Measurements from ENCODE around the gene RAB40B. TPM values are rescaled to one million over a fixed set of nuclear protein-coding genes. Genes with fewer than 3 reads are reported as not detected.

RAB40B gene
- total RNA-seq, 1 donor from 2014 or later, result 20.0 TPM

- TF ChIP-seq CTCF (IDR thresholded peaks at IDR 0.05), result no peak
- Mint-ChIP-seq H3K36me3 (ENCODE audit: low read depth) (no peaks in the 10 kb centered on the region), H3K4me3 (ENCODE audit: unreplicated experiment) (no peak overlapping the region)
Observed at GRCh38 chr17:82709676-82710498, 11.4 kb upstream of the RAB40B start.

GRCh38 chr17:82709024-82709675 is 10.7 kb upstream of the RAB40B start:
- no peak for DNase-seq (ENCODE audit: low spot score)
- no peak overlapping the region for H3K4me3 Mint-ChIP-seq (ENCODE audit: unreplicated experiment)
- H3K27ac Mint-ChIP-seq (ENCODE audit: unreplicated experiment), result no peak overlapping the region
- H3K4me1 Mint-ChIP-seq (ENCODE audit: low read depth), result peaks cover 14% of the 10 kb centered on the region
- H3K27me3 Mint-ChIP-seq (ENCODE audit: low read depth), result no peaks in the 10 kb centered on the region
- no peak for TF ChIP-seq CTCF (IDR thresholded peaks at IDR 0.05)
- no peaks in the 10 kb centered on the region for H3K9me3 Mint-ChIP-seq (ENCODE audit: low read depth)
- no peaks in the 10 kb centered on the region for H3K36me3 Mint-ChIP-seq (ENCODE audit: low read depth)

More at GRCh38 chr17:82709676-82710498, 11.4 kb upstream of the RAB40B start:
- Mint-ChIP-seq H3K9me3 (ENCODE audit: low read depth) (no peaks in the 10 kb centered on the region), H3K4me1 (ENCODE audit: low read depth) (peaks cover 10% of the 10 kb centered on the region), H3K27ac (ENCODE audit: unreplicated experiment) (no peak overlapping the region), H3K27me3 (ENCODE audit: low read depth) (no peaks in the 10 kb centered on the region)
- no peak for DNase-seq (ENCODE audit: low spot score)

GRCh38 chr17:82705756-82706155 is 7.3 kb upstream of the RAB40B start:
- Mint-ChIP-seq H3K27ac (ENCODE audit: unreplicated experiment) (no peak overlapping the region), H3K36me3 (ENCODE audit: low read depth) (no peaks in the 10 kb centered on the region), H3K27me3 (ENCODE audit: low read depth) (no peaks in the 10 kb centered on the region), H3K9me3 (ENCODE audit: low read depth) (no peaks in the 10 kb centered on the region), H3K4me3 (ENCODE audit: unreplicated experiment) (no peak overlapping the region), H3K4me1 (ENCODE audit: low read depth) (peaks cover 30% of the 10 kb centered on the region)
- TF ChIP-seq CTCF (IDR thresholded peaks at IDR 0.05), result no peak
- no peak for DNase-seq (ENCODE audit: low spot score)

GRCh38 chr17:82704886-82705285 is 6.4 kb upstream of the RAB40B start:
- Mint-ChIP-seq H3K27me3 (ENCODE audit: low read depth) (no peaks in the 10 kb centered on the region), H3K27ac (ENCODE audit: unreplicated experiment) (no peak overlapping the region), H3K4me3 (ENCODE audit: unreplicated experiment) (no peak overlapping the region), H3K9me3 (ENCODE audit: low read depth) (no peaks in the 10 kb centered on the region), H3K36me3 (ENCODE audit: low read depth) (no peaks in the 10 kb centered on the region), H3K4me1 (ENCODE audit: low read depth) (peaks cover 30% of the 10 kb centered on the region)
- DNase-seq (ENCODE audit: low spot score), result no peak
- TF ChIP-seq CTCF (IDR thresholded peaks at IDR 0.05), result no peak

- Mint-ChIP-seq H3K4me1 (ENCODE audit: low read depth) (peaks cover 36% of the 10 kb centered on the region), H3K27ac (ENCODE audit: unreplicated experiment) (peak overlapping the region; percentile 49), H3K27me3 (ENCODE audit: low read depth) (no peaks in the 10 kb centered on the region), H3K9me3 (ENCODE audit: low read depth) (no peaks in the 10 kb centered on the region), H3K4me3 (ENCODE audit: unreplicated experiment) (no peak overlapping the region), H3K36me3 (ENCODE audit: low read depth) (no peaks in the 10 kb centered on the region)
- no peak for TF ChIP-seq CTCF (IDR thresholded peaks at IDR 0.05)
- DNase-seq (ENCODE audit: low spot score), result no peak
Observed at GRCh38 chr17:82703935-82704865, 5.7 kb upstream of the RAB40B start.
